Stomach (tissue), 9 donors: Measurements from ENCODE around the gene CNTFR. TPM values are rescaled to one million over a fixed set of nuclear protein-coding genes. Genes with fewer than 3 reads are reported as not detected.

Experiments
- DNase-seq, 2 donors: peaks; one replicate each; pipeline versions ENCODE4 v3.0.0 to v3.0.0-alpha.2; 2013 to 2019
- H3K27ac ChIP-seq, 5 donors: fragments of 200-600 bp in 4 of 5; sonication (generic) in 4 of 5; one replicate each; pipeline ENCODE4 v1.5.1; 2013 to 2019; ENCODE audit warnings: mild to moderate bottlenecking in 1 of 5, moderate library complexity in 1 of 5
- H3K27me3 ChIP-seq, 3 donors: fragments of 200-600 bp; sonication (generic); one replicate each; pipeline ENCODE4 v1.5.1; 2017 to 2019; ENCODE audit warnings: mixed run types in 1 of 3
- H3K36me3 ChIP-seq, 4 donors: fragments of 200-600 bp; sonication (generic); 1 replicate in 3 of 4; 2 replicates in 1 of 4; pipeline ENCODE4 v1.5.1; 2016 to 2019
- H3K4me1 ChIP-seq, 4 donors: fragments of 200-600 bp; sonication (generic); one replicate each; pipeline ENCODE4 v1.5.1; 2016 to 2019
- H3K4me3 ChIP-seq, 4 donors: fragments of 200-600 bp; sonication (generic) in 3 of 4; one replicate each; pipeline ENCODE4 v1.5.1; 2016 to 2019; ENCODE audit warnings: mild to moderate bottlenecking in 1 of 4
- H3K9me3 ChIP-seq, 4 donors: fragments of 200-600 bp; sonication (generic); one replicate each; pipeline ENCODE4 v1.5.1; 2016 to 2019
- CTCF ChIP-seq, 7 experiments: fragments of 450-650 bp in 4 of 7; fragments of 200-600 bp in 3 of 7; sonication (generic) in 3 of 7; IDR thresholded peaks; one replicate each; pipeline ENCODE4 v1.5.1; 2016 to 2019; ENCODE audit warnings: antibody characterized with exemption in 7 of 7, control low read depth in 2 of 7, mild to moderate bottlenecking in 1 of 7
- EP300 ChIP-seq: sonication (generic); formaldehyde crosslinking; IDR thresholded peaks from one replicate; pipeline ENCODE4 v1.6.1; 2017; ENCODE audit warnings: antibody characterized with exemption
- POLR2A ChIP-seq, 4 donors: fragments of 450-650 bp; IDR thresholded peaks; one replicate each; pipeline ENCODE4 v1.6.1; 2016; ENCODE audit warnings: antibody characterized with exemption in 4 of 4, control low read depth in 2 of 4, mild to moderate bottlenecking in 1 of 4, moderate library complexity in 1 of 4
- POLR2AphosphoS5 ChIP-seq, 3 donors: sonication (generic); formaldehyde crosslinking; IDR thresholded peaks; one replicate each; pipeline ENCODE4 v1.6.1; 2016; ENCODE audit warnings: antibody characterized with exemption in 3 of 3
- WGBS, 5 donors: extraction: QIAGEN DNeasy Blood & Tissue Kit in 3 of 5; methylation state at CpG; one replicate each; pipeline versions ENCODE4 v1.1.5 to v1.1.7; 2013 to 2018; 5-methylcytosine and 5-hydroxymethylcytosine counted together
- intact Hi-C: fragments of 100-400 bp; cut with DNase I; formaldehyde crosslinking; loops from one replicate; pipeline ENCODE4 v1.15.1; 2023; ENCODE audit warnings: low total_unique reads
- polyA plus RNA-seq, 3 donors: library from polyadenylated mRNA; stranded (reverse); fragments of 200-250 nt; gene quantifications; one replicate each; pipeline ENCODE4 v1.2.3, GENCODE V29; 2013
- total RNA-seq, 5 donors: library from RNA; depleted of rRNA; stranded (reverse); fragments of >200 nt; gene quantifications; one replicate each; pipeline versions ENCODE4 v1.1.0 to v1.2.3, GENCODE V29; 2014 to 2016
- donor health status: healthy with polysubstance abuse.
- donor health status: Bipolar disorder and iron deficiency.
- donor health status: healthy.

Gene CNTFR
- total and polyA plus RNA-seq, 8 donors, result 2.2 to 15.8 (median 2.9) TPM; not detected in 1

- no peak overlapping the region for H3K4me3 ChIP-seq
- no peak for TF ChIP-seq POLR2A (IDR thresholded peaks at IDR 0.05)
- no peak for TF ChIP-seq POLR2AphosphoS5 (IDR thresholded peaks at IDR 0.05)
- TF ChIP-seq CTCF (IDR thresholded peaks at IDR 0.05), result no peak
- TF ChIP-seq EP300, result no peak
- H3K36me3 ChIP-seq, result no peaks in the 10 kb centered on the region
- H3K9me3 ChIP-seq, result peaks cover 0 to 7% (median 3%) of the 10 kb centered on the region in 4 donors
- 8 to 30% (median 14%) methylated on average over 5 to 21 of the region's 21 CpGs for WGBS, 5 donors
- DNase-seq, result peak; percentile 59 to 69
- H3K27ac ChIP-seq, result peak overlapping the region in 4 of 5 donors; percentile 10 to 50 (median 44)
- H3K27me3 ChIP-seq, result peaks cover 0 to 83% (median 15%) of the 10 kb centered on the region in 3 donors
- peaks cover 19 to 27% (median 21%) of the 10 kb centered on the region in 4 donors for H3K4me1 ChIP-seq
- intact Hi-C loops, result no loop called here
These were observed 29.7 kb downstream of the CNTFR start for GRCh38 chr9:34559624-34560455.

GRCh38 chr9:34558919-34559623 lies 30.5 kb downstream of the CNTFR start:
- Histone ChIP-seq H3K4me3 (no peak overlapping the region), H3K4me1 (peaks cover 19 to 27% (median 21%) of the 10 kb centered on the region in 4 donors), H3K9me3 (peaks cover 0 to 7% (median 3%) of the 10 kb centered on the region in 4 donors), H3K27me3 (peaks cover 0 to 80% (median 15%) of the 10 kb centered on the region in 3 donors), H3K27ac (peak overlapping the region in 3 of 5 donors; percentile 3 to 50 (median 39)), H3K36me3 (no peaks in the 10 kb centered on the region)
- intact Hi-C loops, result no loop called here
- peak in 1 of 2 donors; percentile 50 for DNase-seq
- TF ChIP-seq EP300 (no peak), CTCF (IDR thresholded peaks at IDR 0.05) (no peak), POLR2AphosphoS5 (IDR thresholded peaks at IDR 0.05) (no peak), POLR2A (IDR thresholded peaks at IDR 0.05) (no peak)
- WGBS, 5 donors, result 54 to 64% (median 59%) methylated on average over 12 to 17 of the region's 17 CpGs

GRCh38 chr9:34558364-34558763 lies 31.2 kb downstream of the CNTFR start:
- no peak for TF ChIP-seq EP300
- no peak for TF ChIP-seq POLR2AphosphoS5 (IDR thresholded peaks at IDR 0.05)
- TF ChIP-seq CTCF (IDR thresholded peaks at IDR 0.05), result no peak
- no peak for TF ChIP-seq POLR2A (IDR thresholded peaks at IDR 0.05)

More at GRCh38 chr9:34558364-34558763, 31.2 kb downstream of the CNTFR start:
- H3K27ac ChIP-seq, result no peak overlapping the region
- H3K27me3 ChIP-seq, result peaks cover 0 to 80% (median 15%) of the 10 kb centered on the region in 3 donors
- 76 to 87% (median 84%) methylated on average over 8 to 9 of the region's 9 CpGs for WGBS, 5 donors
- intact Hi-C loops, result no loop called here
- H3K4me3 ChIP-seq, result no peak overlapping the region
- peaks cover 0 to 7% (median 3%) of the 10 kb centered on the region in 4 donors for H3K9me3 ChIP-seq
- no peaks in the 10 kb centered on the region for H3K36me3 ChIP-seq
- no peak for DNase-seq
- H3K4me1 ChIP-seq, result peaks cover 19 to 27% (median 21%) of the 10 kb centered on the region in 4 donors
